Measurements from ENCODE around the gene GP9.

DNA sequence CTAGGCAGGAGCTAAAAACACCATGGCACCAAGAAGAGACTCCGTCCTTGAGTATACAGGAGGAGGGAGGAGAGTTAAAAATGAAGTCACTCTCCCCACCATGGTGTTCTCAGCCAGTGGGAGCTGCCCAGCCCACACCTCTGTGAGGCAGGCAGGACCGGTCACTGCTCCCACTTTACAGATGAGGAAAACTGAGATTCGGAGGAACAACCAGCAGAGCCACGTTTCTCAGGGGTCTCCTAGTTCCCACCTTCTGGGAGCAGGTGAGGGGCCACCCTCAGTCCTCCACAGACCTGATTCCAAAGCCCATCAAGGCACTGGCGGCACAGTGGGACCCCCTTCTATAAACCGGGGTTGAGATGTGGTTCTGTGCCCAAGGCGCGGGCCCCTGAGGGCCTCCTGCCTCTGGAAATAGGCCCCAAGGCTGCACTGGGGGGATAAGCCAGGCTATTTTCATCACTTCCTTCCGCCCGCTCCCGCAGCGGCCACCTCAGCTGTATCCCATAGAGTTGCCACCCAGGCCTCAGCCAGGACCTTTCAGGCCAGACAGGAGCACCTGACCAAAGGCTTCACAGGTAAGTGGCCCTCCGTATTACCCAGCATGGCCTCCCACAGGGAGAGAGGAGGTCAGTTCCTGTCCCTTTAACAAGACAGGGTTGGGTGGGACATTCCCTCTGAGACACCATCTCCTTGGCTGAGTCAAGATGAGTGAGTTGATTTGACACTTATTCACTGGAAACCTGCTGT, at the start of gene GP9:
- TF ChIP-seq, protein P1, sequence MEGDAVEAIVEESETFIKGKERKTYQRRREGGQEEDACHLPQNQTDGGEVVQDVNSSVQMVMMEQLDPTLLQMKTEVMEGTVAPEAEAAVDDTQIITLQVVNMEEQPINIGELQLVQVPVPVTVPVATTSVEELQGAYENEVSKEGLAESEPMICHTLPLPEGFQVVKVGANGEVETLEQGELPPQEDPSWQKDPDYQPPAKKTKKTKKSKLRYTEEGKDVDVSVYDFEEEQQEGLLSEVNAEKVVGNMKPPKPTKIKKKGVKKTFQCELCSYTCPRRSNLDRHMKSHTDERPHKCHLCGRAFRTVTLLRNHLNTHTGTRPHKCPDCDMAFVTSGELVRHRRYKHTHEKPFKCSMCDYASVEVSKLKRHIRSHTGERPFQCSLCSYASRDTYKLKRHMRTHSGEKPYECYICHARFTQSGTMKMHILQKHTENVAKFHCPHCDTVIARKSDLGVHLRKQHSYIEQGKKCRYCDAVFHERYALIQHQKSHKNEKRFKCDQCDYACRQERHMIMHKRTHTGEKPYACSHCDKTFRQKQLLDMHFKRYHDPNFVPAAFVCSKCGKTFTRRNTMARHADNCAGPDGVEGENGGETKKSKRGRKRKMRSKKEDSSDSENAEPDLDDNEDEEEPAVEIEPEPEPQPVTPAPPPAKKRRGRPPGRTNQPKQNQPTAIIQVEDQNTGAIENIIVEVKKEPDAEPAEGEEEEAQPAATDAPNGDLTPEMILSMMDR (IDR thresholded peaks at IDR 0.05; ENCODE audit: poor library complexity), result no peak
- no peak for TF ChIP-seq EZH2 (IDR thresholded peaks at IDR 0.05; ENCODE audit: borderline replicate concordance)
- TF ChIP-seq EZH2phosphoT487 (IDR thresholded peaks at IDR 0.05; ENCODE audit: low read depth, severe bottlenecking, unreplicated experiment), result no peak
